RWPE2 (cell line): ENCODE measurements around the gene PLEKHM1.
"Not testable (repeated sequence)": the region's sequence is repeated elsewhere in the genome, so short reads cannot be mapped to it uniquely, and the experiment has no call there.

Source experiments
- ATAC-seq: fragments of 200-7000 bp; cut with Tn5 transposase; 3 replicates; pipeline ENCODE4 v1.9.1; 2021; ENCODE audit warnings: low read depth
- DNase-seq: peaks from one replicate; pipeline ENCODE4 v3.0.0-alpha.2; 2020; ENCODE audit warnings: low spot score
- H3K27ac ChIP-seq: fragments of 450-650 bp; 2 replicates; pipeline ENCODE4 v1.5.1; 2017; ENCODE audit warnings: mild to moderate bottlenecking; ENCODE audit not compliant: poor library complexity, severe bottlenecking
- H3K27me3 ChIP-seq: fragments of 250-450 bp; sonication (Bioruptor Pico); 2 replicates; pipeline ENCODE4 v1.5.1; 2021; ENCODE audit warnings: mild to moderate bottlenecking, moderate library complexity; ENCODE audit not compliant: insufficient read depth, poor library complexity, severe bottlenecking
- H3K36me3 ChIP-seq: fragments of 250-450 bp; sonication (Bioruptor Pico); 2 replicates; pipeline ENCODE4 v1.5.1; 2020; ENCODE audit warnings: low read depth, mild to moderate bottlenecking, moderate library complexity
- H3K4me1 ChIP-seq: fragments of 250-450 bp; sonication (Bioruptor Pico); 2 replicates; pipeline ENCODE4 v1.5.1; 2021; ENCODE audit warnings: mild to moderate bottlenecking, moderate library complexity; ENCODE audit not compliant: insufficient read depth, poor library complexity, severe bottlenecking
- H3K4me3 ChIP-seq: fragments of 250-450 bp; sonication (Bioruptor Pico); 2 replicates; pipeline ENCODE4 v1.5.1; 2021; ENCODE audit warnings: mild to moderate bottlenecking, moderate library complexity; ENCODE audit not compliant: severe bottlenecking
- H3K9me3 ChIP-seq: fragments of 250-450 bp; sonication (Bioruptor Pico); 2 replicates; pipeline ENCODE4 v1.5.1; 2021; ENCODE audit warnings: mild to moderate bottlenecking, moderate library complexity; ENCODE audit not compliant: severe bottlenecking

PLEKHM1 gene

DNA sequence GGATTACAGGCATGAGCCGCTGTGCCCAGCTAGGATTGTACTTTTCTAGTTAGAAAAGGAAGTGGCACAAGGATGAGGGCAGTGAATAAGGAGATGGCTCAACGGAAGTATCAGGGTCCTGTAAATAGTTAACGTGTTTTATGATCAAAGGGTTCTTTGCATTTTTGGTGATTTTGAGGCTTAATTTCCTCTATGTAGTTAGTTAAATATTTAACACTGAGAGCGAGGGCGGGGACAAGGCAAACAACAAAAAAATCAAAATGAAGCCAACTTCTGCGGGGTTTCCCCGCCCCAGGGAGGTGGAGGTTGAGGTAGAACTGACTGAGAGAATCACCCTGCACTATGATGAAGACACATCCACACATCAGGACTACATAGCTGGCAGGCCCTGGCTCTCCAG is 42.5 kb downstream of the PLEKHM1 start:
- not testable (repeated sequence) for H3K36me3 ChIP-seq, H3K9me3 ChIP-seq, H3K4me3 ChIP-seq, ATAC-seq, H3K27me3 ChIP-seq, DNase-seq
- Histone ChIP-seq H3K4me1 (peaks cover 16% of the 10 kb centered on the region), H3K27ac (peak overlapping the region; percentile 86)

DNA sequence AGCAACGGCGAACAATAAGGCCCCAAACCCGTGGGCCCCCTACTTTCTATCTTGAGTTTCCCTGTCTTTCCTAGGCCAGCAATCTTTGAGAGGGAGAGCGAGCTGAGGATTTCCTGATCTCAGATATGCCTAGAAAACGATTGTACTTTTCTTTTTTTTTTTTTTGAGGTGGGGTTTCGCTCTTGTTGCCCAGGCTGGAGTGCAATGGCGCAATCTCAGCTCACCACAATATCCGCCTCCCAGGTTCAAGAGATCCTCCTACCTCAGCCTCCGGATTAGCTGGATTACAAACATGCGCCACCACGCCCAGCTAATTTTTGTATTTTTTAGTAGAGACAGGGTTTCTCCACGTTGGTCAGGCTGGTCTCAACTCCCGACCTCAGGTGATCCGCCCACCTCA is 42.9 kb downstream of the PLEKHM1 start:
- H3K27me3 ChIP-seq, H3K9me3 ChIP-seq, ATAC-seq, H3K36me3 ChIP-seq, H3K4me3 ChIP-seq, DNase-seq: not testable (repeated sequence)
- peaks cover 16% of the 10 kb centered on the region for H3K4me1 ChIP-seq
- peak overlapping the region; percentile 86 for H3K27ac ChIP-seq

DNA sequence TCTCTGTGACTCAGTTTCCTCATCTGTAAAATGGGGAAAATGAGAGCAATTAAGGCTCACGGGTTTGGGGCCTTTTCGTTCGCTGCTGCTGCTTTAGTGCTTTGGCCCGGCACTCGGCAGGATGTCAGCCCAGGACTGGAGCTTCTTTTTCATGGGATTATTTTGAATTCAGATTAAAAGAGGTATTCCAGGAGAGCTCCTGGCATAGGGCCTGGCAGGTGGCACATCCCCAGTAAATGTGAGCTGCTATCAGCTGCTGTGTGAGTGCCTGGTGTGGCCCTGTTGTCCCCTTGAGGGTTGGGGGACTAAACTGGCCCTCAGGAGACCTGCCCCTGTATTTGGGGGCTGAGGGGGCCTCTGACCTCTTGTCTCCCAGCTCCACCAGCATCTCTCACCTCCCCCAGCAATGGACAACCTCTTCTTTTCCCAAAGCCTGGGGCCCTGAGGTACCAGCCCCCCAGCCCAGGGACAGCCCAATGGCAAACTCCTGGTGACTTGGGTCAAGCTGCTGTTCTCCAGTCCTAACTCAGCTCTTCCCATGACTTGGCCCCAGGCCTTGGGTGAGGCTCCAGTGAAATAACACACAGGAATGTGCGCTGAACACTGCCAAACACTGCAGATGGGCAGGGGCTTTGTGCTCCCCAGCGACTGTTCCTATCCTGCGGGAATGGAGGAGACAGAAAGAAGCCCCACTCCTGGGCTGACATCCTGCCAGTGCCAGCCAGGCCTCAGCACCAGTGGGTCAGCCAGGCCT is 43.5 kb downstream of the PLEKHM1 start:
- H3K9me3 ChIP-seq, DNase-seq, H3K4me3 ChIP-seq, H3K27me3 ChIP-seq, H3K36me3 ChIP-seq: not testable (repeated sequence)
- Histone ChIP-seq H3K4me1 (peaks cover 16% of the 10 kb centered on the region), H3K27ac (peak overlapping the region; percentile 86)
- peak; percentile 73 for ATAC-seq

DNA sequence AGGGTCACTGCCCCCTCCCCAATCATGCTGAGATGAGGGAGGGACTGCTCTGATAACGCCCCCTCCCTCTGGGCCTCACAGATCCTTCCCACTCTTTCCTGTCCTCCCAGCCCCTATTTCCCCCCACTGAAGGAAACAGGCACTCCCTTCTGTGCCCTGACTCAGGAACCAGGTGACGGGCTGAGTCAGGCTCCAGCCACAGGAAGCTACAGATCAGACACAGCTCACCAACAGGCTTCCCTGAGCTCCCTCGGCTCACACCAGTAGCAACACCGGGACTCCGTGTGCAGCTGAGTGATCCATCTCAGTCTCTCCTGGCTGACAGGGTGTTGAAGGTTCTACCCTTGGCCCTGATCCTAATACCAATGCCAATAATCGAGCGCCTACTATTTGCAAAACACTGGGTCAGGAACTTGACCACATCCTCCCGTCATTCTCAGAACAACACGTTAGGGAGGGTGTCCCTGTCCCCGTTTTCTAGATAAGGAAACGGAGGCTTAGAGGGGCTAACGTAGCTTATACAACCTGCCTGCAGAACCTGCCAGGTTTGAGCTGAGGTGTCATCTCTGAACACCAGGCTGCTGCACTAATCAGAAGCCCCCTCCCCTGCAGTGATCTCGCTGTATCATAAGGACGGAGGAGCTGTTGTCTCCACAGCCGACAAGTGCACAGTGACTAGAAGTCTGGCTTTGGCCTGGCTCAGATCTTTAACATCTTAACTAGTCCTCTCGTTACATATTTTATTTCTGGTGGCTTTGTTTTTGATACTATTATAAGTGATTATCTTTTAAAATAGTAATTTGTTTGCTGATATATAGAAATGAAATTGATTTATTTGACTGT is 44.4 kb downstream of the PLEKHM1 start:
- Histone ChIP-seq H3K4me1 (peaks cover 16% of the 10 kb centered on the region), H3K27ac (peak overlapping the region; percentile 86)
- peak; percentile 97 for ATAC-seq
- H3K4me3 ChIP-seq, DNase-seq, H3K27me3 ChIP-seq, H3K36me3 ChIP-seq, H3K9me3 ChIP-seq: not testable (repeated sequence)

DNA sequence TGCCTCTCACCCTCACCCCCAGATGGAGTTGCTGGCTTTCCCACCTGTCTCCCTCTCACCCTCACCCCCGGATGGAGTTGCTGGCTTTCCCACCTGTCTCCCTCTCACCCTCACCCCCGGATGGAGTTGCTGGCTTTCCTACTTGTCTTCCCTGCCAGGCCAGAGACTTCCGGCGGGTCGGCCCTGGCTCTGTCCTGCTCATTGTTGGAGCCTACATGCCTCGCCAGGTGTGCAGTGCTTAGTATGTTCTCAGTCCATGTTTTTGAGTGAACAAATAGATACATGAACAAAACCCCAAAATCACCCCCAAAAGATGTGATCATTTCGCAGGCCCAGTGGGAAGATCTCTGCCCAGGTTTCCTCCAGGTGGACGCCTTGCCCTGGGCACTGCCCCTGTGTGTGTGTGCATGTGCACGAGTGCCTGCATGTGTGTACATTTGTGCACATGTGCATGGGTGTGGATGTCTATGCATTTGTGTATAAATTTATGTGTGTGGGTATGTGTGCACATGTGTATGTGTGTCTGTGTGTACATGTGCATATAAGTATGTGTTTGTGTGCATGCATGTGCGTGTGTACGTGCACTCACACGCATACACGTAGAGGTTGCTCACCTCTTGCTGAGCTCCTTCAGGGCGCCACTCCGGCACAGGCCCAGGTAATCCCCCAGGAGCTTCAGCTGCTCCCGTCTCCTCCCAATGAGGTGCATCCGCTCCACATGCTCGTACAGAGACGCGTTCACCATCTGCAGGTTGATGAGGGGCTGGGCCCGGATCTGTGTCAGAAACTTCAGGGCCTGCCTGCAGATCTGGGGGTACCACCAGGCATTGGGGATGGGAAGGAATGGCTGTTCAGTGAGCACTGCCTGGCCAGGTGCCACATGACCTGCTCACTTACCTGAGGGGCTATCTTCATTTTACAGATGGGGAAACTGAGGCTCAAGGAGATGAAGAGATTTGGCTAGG is 45.4 kb downstream of the PLEKHM1 start:
- not testable (repeated sequence) for H3K27me3 ChIP-seq, H3K9me3 ChIP-seq, H3K36me3 ChIP-seq, ATAC-seq, H3K4me3 ChIP-seq, DNase-seq
- Histone ChIP-seq H3K4me1 (peaks cover 22% of the 10 kb centered on the region), H3K27ac (peak overlapping the region; percentile 86)

DNA sequence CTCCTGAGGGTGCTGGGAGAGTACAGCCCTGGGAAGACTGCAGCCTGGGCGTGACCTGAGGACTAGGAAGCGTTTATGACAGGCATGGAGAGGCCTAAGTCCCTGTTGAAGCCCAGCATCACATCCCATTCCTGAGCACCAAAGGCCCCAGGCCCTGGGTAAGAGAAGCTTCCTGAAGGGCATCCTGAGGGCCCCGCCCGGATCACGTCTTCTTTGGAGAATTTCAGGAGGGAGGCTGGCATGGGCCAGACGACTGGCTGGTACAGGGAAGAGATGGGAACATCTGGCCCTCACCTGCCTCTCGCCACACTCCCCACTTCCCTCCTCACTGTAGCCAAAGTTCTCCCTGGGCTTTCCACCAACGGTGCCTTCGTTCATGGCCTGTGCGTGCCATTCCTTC is 46.2 kb downstream of the PLEKHM1 start:
- not testable (repeated sequence) for DNase-seq, H3K27me3 ChIP-seq, H3K9me3 ChIP-seq, ATAC-seq, H3K4me3 ChIP-seq, H3K36me3 ChIP-seq
- Histone ChIP-seq H3K4me1 (peaks cover 30% of the 10 kb centered on the region), H3K27ac (peak overlapping the region; percentile 86)

DNA sequence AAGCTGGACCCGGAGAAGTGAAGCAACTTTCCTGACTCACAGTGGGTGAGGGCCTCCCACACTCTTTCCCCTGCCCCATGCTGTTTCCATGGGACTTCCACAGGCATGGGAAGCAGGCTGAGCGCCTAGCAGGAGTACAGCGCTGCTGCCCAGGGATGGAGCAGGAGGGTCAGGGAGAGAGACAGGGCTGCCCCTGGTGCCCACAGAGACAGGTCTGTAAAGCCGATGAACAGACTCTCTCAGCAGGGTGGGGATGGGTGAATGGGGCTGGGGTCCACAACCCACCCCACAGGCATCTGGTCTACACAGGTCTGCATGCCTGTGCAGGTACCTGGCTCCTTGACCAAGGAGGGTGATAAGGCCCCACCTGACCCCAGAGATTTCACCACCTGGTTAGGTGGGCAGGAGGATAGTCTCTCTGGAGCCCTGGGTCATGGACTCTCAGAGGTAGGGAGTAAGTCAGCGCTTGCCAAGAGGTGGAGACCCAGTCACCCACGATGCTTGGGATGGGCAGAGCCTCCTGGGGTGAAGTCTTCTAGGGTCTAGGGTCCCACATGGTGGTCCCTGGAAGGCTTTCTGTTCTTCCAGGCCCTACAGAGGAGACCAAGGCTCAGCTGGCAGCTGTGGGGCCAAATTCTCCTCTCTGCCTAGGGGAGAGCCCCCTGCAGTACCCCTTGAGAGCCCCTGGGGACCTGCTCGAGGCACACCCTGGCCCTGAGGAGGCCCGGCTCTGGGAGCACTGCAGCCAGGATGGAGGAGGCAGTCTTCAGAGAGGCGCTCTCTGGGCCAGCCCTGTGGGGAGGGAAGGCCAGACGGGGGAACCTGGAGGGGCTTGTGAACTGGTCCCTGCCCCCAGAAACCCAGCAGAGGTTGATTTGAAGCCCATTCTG is 46.9 kb downstream of the PLEKHM1 start:
- not testable (repeated sequence) for DNase-seq, ATAC-seq, H3K4me3 ChIP-seq, H3K9me3 ChIP-seq, H3K27ac ChIP-seq, H3K27me3 ChIP-seq, H3K36me3 ChIP-seq
- peaks cover 30% of the 10 kb centered on the region for H3K4me1 ChIP-seq
